Spleen (tissue), 13 donors: ENCODE measurements around the gene FAM133A. TPM values are rescaled to one million over a fixed set of nuclear protein-coding genes. Genes with fewer than 3 reads are reported as not detected.

Source experiments
- DNase-seq: peaks from one replicate; pipeline ENCODE4 v3.0.0-alpha.2; 2020
- H3K27ac ChIP-seq, 8 donors: fragments of 200-600 bp; sonication (generic) in 7 of 8; 1 replicate in 4 of 8; 2 replicates in 4 of 8; pipeline versions ENCODE4 v1.5.0 to v1.8.0; 2016 to 2021; ENCODE audit warnings: inconsistent platforms in 4 of 8, mild to moderate bottlenecking in 4 of 8, moderate library complexity in 1 of 8
- H3K27me3 ChIP-seq, 7 donors: fragments of 200-600 bp; sonication (generic) in 6 of 7; replicated peaks in 1 of 7; 1 replicate in 4 of 7; 2 replicates in 3 of 7; pipeline versions ENCODE4 v1.5.0 to v1.8.0; 2016 to 2021; ENCODE audit warnings: inconsistent platforms in 3 of 7, mild to moderate bottlenecking in 1 of 7
- H3K36me3 ChIP-seq, 6 donors: fragments of 200-600 bp; sonication (generic) in 5 of 6; 1 replicate in 4 of 6; 2 replicates in 2 of 6; pipeline versions ENCODE4 v1.5.0 to v1.8.0; 2016 to 2021; ENCODE audit warnings: inconsistent platforms in 2 of 6
- H3K4me1 ChIP-seq, 6 donors: fragments of 200-600 bp; sonication (generic) in 5 of 6; 1 replicate in 3 of 6; 2 replicates in 3 of 6; pipeline versions ENCODE4 v1.5.0 to v1.8.0; 2016 to 2021; ENCODE audit warnings: inconsistent platforms in 3 of 6
- H3K4me3 ChIP-seq, 8 donors: fragments of 200-600 bp; sonication (generic) in 7 of 8; 1 replicate in 4 of 8; 2 replicates in 4 of 8; pipeline versions ENCODE4 v1.5.0 to v1.8.0; 2016 to 2021; ENCODE audit warnings: inconsistent platforms in 4 of 8, mild to moderate bottlenecking in 4 of 8, moderate library complexity in 2 of 8
- H3K9me3 ChIP-seq, 8 donors: fragments of 200-600 bp; sonication (generic) in 7 of 8; 1 replicate in 4 of 8; 2 replicates in 4 of 8; pipeline versions ENCODE4 v1.5.0 to v1.8.0; 2016 to 2021; ENCODE audit warnings: inconsistent platforms in 4 of 8
- CTCF ChIP-seq, 11 experiments: fragments of 200-600 bp in 7 of 11; fragments of 450-650 bp in 4 of 11; sonication (generic) in 4 of 11; IDR thresholded peaks in 8 of 11; conservative IDR thresholded peaks in 3 of 11; 1 replicate in 7 of 11; 2 replicates in 4 of 11; pipeline versions ENCODE4 v1.4.0 to v1.8.0; 2016 to 2021; ENCODE audit warnings: antibody characterized with exemption in 11 of 11, inconsistent platforms in 4 of 11, mild to moderate bottlenecking in 1 of 11
- POLR2A ChIP-seq, 3 donors: fragments of 450-650 bp; IDR thresholded peaks; one replicate each; pipeline ENCODE4 v1.5.1; 2017; ENCODE audit warnings: antibody characterized with exemption in 3 of 3, mild to moderate bottlenecking in 1 of 3
- POLR2AphosphoS5 ChIP-seq, 3 donors: sonication (generic); formaldehyde crosslinking; IDR thresholded peaks; one replicate each; pipeline ENCODE4 v1.5.1; 2017; ENCODE audit warnings: antibody characterized with exemption in 3 of 3
- WGBS, 5 donors: extraction: QIAGEN DNeasy Blood & Tissue Kit in 3 of 5; methylation state at CpG; one replicate each; pipeline versions ENCODE4 v1.1.5 to v1.1.7; 2013 to 2018; 5-methylcytosine and 5-hydroxymethylcytosine counted together
- intact Hi-C: fragments of 100-400 bp; cut with DNase I; formaldehyde crosslinking; loops from one replicate; pipeline ENCODE4 v1.15.0; 2023; ENCODE audit warnings: low total_unique reads
- long read RNA-seq, 2 donors: transcript quantifications; one replicate each; lab custom pipeline, GENCODE V29; 2026
- polyA plus RNA-seq, 3 donors: library from polyadenylated mRNA; stranded (reverse); fragments of 200-250 nt; gene quantifications; one replicate each; pipeline ENCODE4 v1.2.1, GENCODE V29; 2013
- total RNA-seq, 7 donors: library from RNA; depleted of rRNA in 3 of 7; stranded (reverse); fragments of >200 nt in 3 of 7; fragmentation: NEBNext Ultra II Directional in 4 of 7; extraction: Animal tissue kit (Norgen Biotek cat#: 25700) in 4 of 7; gene quantifications; one replicate each; pipeline versions ENCODE4 v1.1.0 to v1.2.1, GENCODE V29; 2016 to 2021
- donor health status: healthy with polysubstance abuse.
- donor health status: DM: no; HTN: no; CAD: no; lungs with moderate emphysema.
- donor health status: DM: no; HTN: no; CAD: no.
- donor health status: Bipolar disorder and iron deficiency.
- donor health status: healthy.
- donor health status: DM: no; HTN: no; CAD: no.
- donor health status: DM: yes; HTN: yes; CAD: no.

FAM133A gene
- under 1 TPM in 1 of 7 donors, not detected in 6; 0.26 TPM for total RNA-seq
- under 1 TPM; 0.02 to 0.22 (median 0.06) TPM for polyA plus RNA-seq
- long read RNA-seq, donor 1, result 0 reads
- long read RNA-seq, donor 2, result 0 reads

GRCh38 chrX:93673869-93674271, at the start of gene FAM133A:
FAM133A (plus strand) TSS chrX:93674206; CDS start chrX:93709420, 35,214 bp downstream.
- Histone ChIP-seq H3K4me3 (peak within 1 kb of the TSS; percentile 43 to 78 (median 52)), H3K27ac (peak within 1 kb of the TSS in 7 of 8 donors; percentile 64 to 78 (median 75)), H3K27me3 (peaks cover 0 to 27% (median 10%) of the 10 kb centered on the region in 7 donors), H3K9me3 (no peaks in the 10 kb centered on the region), H3K36me3 (no peaks in the 10 kb centered on the region), H3K4me1 (peaks cover 0 to 4% (median 0%) of the 10 kb centered on the region in 6 donors)
- TF ChIP-seq POLR2AphosphoS5 (IDR thresholded peaks at IDR 0.05) (no peak), POLR2A (IDR thresholded peaks at IDR 0.05) (no peak), CTCF (IDR thresholded peaks at IDR 0.05 in 8 of 11, conservative IDR thresholded peaks at IDR 0.05 in 3 of 11) (no peak)
- 1 to 10% (median 3%) methylated on average over 11 of the region's 11 CpGs for WGBS, 5 donors
- intact Hi-C loops, result no loop called here
- DNase-seq, result no peak

GRCh38 chrX:93637591-93637990, 36.4 kb upstream of the FAM133A start:
- DNase-seq, result no peak
- no peak overlapping the region for H3K27ac ChIP-seq
- peaks cover 0 to 7% (median 0%) of the 10 kb centered on the region in 8 donors for H3K9me3 ChIP-seq
- no peaks in the 10 kb centered on the region for H3K4me1 ChIP-seq
- intact Hi-C loops, result no loop called here
- no peaks in the 10 kb centered on the region for H3K27me3 ChIP-seq
- no peak for TF ChIP-seq POLR2AphosphoS5 (IDR thresholded peaks at IDR 0.05)
- TF ChIP-seq POLR2A (IDR thresholded peaks at IDR 0.05), result no peak
- TF ChIP-seq CTCF (IDR thresholded peaks at IDR 0.05 in 8 of 11, conservative IDR thresholded peaks at IDR 0.05 in 3 of 11), result no peak
- WGBS, 5 donors, result 88 to 100% (median 91%) methylated on average over 1 to 2 of the region's 2 CpGs
- H3K4me3 ChIP-seq, result no peak overlapping the region
- H3K36me3 ChIP-seq, result no peaks in the 10 kb centered on the region

GRCh38 chrX:93649381-93649780, 24.6 kb upstream of the FAM133A start:
- H3K36me3 ChIP-seq, result no peaks in the 10 kb centered on the region
- no peak for DNase-seq
- no peaks in the 10 kb centered on the region for H3K27me3 ChIP-seq
- H3K4me1 ChIP-seq, result no peaks in the 10 kb centered on the region
- no peak overlapping the region for H3K27ac ChIP-seq
- WGBS, 5 donors, result 64 to 85% (median 84%) methylated on average over 1 of the region's 1 CpG
- H3K4me3 ChIP-seq, result no peak overlapping the region
- TF ChIP-seq POLR2AphosphoS5 (IDR thresholded peaks at IDR 0.05) (no peak), POLR2A (IDR thresholded peaks at IDR 0.05) (no peak), CTCF (IDR thresholded peaks at IDR 0.05 in 8 of 11, conservative IDR thresholded peaks at IDR 0.05 in 3 of 11) (no peak)
- H3K9me3 ChIP-seq, result peaks cover 0 to 14% (median 0%) of the 10 kb centered on the region in 8 donors
- intact Hi-C loops, result no loop called here

- WGBS, 5 donors, result 90 to 94% (median 91%) methylated on average over 7 of the region's 7 CpGs; no CpG with 5 or more reads in 1 of the 5 donors
- no peak for DNase-seq
- intact Hi-C loops, result no loop called here
- H3K4me1 ChIP-seq, result no peaks in the 10 kb centered on the region
- no peaks in the 10 kb centered on the region for H3K27me3 ChIP-seq
- H3K27ac ChIP-seq, result no peak overlapping the region
- TF ChIP-seq CTCF (IDR thresholded peaks at IDR 0.05 in 8 of 11, conservative IDR thresholded peaks at IDR 0.05 in 3 of 11) (no peak), POLR2A (IDR thresholded peaks at IDR 0.05) (no peak), POLR2AphosphoS5 (IDR thresholded peaks at IDR 0.05) (no peak)
- no peaks in the 10 kb centered on the region for H3K36me3 ChIP-seq
- H3K4me3 ChIP-seq, result no peak overlapping the region
- no peaks in the 10 kb centered on the region for H3K9me3 ChIP-seq
Observed at GRCh38 chrX:93660575-93660974, 13.4 kb upstream of the FAM133A start.
